Left kidney (tissue), 2 donors: ENCODE data around the gene KPNA3. TPM values are rescaled to one million over a fixed set of nuclear protein-coding genes. Genes with fewer than 3 reads are reported as not detected.

Experiments used
- DNase-seq: peaks from one replicate; pipeline ENCODE4 v3.0.0-alpha.2; 2013
- polyA plus RNA-seq: library from polyadenylated mRNA; unstranded; fragments of 120-200 nt; gene quantifications from one replicate; pipeline ENCODE4 v1.2.1, GENCODE V29; 2013; ENCODE audit not compliant: insufficient read length

The KPNA3 gene
- polyA plus RNA-seq, 1 donor: 41.4 TPM

DNA sequence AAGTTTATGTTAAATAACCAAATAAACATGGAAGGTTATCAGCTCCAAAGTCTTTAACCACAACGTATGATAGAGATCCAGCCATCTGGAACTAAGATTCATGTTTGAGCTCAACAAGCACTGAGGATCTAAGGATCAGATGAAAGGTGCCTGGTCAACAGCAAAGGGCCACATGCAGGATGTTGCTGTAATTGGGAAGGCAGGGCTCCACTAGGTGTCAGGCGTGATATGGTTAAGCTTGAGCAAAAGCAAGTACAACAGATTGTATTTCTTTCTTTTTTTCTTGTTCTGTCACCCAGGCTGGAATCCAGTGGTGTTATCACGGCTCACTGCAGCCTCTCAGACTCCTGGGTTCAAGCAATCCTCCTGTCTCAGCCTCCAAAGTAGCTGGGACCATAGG is 113.2 kb downstream of the KPNA3 start:
- DNase-seq: no peak

DNA sequence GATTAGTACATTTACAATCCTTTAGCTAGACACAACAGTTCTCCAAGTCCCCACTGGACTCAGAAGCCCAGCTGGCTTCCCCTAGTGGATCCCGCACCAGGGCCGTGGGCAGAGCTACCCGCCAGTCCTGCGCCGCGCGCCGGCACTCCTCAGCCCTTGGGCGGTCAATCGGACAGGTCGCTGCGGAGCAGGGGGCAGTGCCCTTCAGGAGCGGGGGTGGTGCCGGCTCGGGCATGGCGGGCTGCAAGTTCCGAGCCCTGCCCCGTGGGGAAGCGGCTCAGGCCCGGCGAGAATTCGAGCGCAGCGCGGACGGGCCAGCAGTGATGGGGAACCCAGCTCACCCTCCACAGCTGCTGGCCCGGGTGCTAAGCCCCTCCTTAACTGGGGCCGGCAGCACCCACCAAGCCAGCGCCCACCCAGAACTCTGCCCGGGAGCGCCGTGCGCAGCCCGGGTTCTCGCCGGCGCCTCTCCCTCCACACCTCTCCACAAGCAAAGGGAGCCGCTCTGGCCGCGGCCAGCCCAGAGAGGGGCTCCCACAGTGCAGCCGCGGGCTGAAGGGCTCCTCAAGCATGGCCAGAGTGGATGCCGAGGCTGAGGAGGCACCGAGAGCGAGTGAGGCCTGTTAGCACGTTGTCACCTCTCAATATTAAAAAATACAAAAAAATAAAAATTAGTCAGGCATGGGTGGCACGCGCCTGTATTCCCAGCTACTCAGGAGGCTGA is 114.1 kb downstream of the KPNA3 start:
- no peak for DNase-seq

DNA sequence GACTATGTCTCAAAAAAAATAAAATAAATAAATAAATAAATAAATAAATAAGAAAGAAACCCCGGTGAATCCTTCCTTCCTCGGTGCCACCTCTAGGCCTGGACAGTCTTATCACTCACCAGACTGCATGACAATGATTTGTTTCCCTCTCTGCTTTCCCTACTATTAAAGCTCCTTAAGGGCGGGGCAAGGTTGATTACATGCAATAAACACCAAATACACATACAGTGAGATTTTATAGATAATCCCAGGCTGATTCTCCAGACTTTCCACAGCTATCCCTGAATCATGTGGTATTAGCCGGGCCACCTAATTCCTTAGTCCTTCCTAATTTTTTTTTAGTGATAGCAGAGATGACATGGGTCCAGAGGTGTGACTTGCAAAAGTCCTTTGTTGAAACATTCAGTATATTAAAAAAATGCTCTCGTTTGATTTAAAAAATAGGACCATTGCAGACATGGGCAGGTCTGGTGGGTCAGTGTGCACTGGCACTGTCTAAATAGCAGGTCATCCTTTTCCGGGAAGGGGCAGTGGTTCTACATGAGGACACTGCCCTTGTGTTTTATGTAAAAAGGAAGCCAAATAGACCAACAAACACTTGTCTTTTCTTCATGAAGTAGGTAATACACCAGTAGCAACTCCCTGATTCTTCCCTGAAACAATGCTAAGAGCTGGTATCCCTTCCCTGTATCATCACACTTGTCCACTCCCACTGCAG is 115.7 kb downstream of the KPNA3 start:
- DNase-seq: no peak

DNA sequence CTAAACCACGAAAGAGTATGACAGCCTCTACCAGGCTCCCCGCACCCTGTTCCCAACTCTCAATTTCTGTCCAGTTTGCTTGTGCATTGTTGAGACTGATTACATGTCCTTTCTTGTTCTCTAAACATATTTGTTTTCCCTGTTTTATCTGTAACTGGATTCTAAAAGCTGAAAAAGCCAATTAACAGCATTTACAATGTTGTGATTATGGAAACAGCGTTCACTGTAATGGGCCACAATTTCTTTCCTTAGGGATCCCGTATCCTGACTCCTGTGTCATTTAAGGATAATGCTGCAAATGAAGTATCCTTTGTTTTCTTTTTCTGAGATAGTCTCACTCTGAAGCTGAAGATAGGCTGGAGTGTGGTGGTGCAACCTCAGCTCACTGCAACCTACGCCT is 121.7 kb downstream of the KPNA3 start:
- no peak for DNase-seq

DNA sequence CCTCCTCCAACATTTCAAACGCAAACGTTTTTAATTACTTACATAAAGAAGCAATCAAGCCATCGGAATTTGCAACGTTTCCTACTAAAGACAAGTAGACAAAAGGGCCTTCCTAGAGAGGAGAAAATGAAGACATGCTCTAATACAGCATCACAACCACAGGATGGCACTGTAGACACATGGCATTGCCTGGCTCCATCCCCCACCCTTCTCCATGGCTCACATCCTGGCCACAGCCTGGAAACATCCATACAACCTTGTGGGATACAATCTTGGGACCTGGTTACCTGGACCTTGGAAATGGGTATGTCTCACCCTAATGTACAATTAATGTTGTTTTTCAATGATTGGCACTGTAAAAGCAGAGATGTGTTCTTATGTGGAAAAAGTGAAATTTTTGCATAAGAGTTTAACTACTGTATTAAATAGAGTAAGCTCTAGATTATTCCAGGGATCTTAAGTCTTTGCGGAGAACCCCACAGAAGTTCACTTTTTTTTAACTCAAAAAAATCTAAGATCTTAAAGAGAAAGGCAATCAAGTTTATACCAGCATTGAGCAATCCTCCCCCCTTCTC is 122.7 kb downstream of the KPNA3 start:
- DNase-seq: peak; percentile 54

DNA sequence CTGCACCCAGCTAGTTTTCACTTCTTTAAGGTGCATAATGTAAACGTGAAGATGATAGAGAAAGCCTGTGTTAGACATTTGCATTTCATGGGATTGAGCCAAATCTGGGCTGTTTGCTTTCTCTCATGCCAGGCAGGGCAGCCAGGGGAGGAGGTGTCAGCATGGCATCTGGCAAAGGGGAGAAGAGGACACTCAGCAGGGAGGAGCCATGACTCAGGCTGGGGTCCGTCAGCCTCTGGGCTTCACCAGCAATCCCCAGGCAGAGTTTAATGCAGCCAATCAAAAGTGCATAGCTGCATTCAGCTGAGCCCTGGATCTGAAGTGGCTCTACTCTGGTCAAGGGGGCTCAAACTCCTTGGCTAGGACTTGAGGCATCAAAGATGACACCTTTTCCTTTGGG is 124.7 kb downstream of the KPNA3 start:
- DNase-seq: no peak

DNA sequence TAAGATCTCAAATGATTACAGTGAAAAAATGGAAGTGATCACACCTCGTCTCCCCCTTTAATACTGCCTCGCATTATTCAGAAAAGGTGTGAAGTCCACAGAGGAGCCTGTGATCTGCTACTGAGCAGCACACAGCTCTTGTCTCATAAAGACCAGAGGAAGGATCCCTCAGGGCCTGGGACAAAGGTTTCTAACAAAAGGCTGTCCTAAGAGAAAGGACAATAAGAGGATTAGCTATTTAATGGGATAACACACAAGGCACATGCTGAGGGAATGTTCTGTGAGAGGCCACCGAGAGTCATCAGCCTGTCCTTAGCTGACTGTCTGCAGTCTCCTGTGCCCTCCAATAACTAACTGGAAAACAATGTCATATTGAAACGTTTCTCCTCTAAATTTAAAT is 127.9 kb downstream of the KPNA3 start:
- no peak for DNase-seq

DNA sequence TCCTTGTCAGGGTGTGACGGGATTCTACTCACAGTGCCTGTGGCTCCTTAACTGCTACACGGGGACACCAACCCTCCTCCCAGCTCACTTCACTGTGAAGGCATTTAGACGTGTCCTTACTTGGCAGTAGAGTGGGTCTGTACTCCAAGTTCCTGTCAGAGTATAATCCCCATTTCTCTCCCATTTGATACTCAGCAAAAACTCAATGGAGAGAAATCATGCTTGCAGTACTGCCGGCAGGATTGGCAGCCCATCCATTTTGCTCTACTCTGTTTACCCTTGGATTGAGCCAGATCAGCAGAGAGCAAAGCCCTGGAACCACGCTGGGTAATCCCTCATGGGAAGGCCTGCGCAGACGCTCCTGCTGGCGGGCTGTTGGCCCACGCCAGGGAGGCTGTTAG is 135.2 kb downstream of the KPNA3 start:
- DNase-seq: no peak

DNA sequence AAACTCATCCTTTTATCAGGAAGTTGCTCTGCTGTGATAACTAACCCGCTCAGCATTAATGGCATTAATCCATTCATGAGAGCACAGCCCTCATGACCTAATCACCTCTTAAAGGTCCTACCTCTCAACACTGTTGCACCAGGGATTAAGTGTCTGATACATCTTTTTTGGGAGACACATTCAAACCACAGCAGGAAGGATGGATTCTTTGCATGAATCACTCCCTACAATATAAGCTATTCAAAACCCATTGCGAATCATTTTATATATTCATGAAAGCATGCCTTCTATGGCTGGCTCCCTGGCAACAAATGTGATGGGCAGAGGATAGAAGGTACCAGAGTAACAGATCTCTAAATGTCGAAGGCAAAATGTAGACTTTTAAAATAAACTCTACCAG is 136.6 kb downstream of the KPNA3 start:
- DNase-seq: no peak

DNA sequence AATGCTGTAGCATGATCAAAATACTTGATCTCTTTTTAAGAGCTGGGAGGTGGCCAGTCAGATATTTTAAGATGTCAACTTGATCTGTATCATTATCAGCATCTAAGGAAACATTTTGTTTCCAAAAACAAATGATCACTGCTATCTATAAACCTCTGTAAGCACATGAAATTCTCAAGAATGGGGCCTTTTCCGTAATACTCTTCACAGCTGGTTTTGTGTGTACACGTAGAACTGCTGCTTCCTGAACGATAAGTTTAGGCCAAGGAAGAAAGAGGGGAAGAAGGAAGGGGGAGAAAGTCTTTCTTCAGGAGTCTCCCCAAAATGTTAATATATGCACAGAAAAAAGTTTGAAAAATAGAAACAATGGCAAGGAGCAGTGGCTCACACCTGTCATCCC is 138.5 kb downstream of the KPNA3 start:
- no peak for DNase-seq

DNA sequence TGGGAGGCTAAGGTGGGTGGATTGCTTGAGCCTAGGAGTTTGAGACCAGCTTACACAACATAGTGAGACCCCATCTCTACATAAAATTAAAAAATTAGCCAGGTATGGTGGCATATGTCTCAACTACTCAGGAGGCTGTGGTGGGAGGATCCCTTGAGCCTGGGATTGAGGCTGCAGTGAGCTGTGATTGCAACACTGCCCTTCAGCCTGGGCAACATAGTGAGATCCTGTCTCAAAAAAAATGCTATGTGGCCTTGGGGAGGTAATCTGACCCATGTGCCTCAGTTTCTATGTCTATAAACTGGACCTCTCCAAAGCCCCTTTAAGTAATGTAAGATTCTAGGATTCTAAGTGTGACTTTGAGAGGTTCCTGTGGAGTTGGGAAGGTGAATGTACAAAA is 139.0 kb downstream of the KPNA3 start:
- no peak for DNase-seq

DNA sequence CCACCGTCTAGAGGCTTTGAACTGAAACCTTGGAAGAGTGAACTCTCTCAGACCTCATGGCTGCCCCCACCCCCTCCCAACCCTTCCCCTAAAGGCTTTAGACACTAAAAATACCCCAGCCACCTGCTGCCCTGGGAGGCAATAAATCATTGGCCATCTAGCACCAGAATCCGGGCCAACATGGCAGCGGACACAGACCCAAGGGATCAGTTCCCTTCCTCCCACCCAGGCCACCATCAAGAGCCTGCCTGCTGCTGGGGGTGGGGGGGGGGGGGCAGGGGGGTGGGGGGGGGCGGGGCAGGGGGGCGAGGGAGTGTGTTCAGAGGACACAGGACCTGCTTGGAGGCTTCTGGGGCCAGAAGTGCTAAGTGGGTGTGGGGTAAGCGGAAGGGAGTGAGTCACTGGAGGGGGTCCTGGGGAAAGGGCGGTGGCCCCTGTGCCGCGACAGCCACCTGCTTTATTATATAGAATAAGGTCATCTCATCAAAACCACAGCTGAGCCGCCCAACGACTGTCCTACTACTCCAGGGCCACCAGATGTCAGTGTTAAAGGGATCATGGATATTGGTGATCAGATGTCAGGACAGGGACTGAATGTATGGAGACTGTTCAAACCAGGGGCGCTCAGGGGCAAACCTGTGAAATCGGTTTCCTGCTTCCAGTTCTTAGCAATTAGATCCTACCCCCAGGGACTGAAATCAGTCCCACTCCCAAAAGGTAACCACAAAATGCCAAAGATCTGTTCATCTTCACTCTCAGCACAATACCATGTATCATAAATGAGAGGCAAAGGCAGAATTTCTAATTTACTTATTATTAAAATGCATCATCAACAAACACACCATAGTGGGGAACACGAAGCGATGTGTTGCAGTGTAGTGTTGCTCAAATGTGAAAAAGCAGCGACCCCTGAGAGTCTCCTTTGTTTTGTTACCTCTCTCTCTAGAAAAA is 139.9 kb downstream of the KPNA3 start:
- DNase-seq: no peak

DNA sequence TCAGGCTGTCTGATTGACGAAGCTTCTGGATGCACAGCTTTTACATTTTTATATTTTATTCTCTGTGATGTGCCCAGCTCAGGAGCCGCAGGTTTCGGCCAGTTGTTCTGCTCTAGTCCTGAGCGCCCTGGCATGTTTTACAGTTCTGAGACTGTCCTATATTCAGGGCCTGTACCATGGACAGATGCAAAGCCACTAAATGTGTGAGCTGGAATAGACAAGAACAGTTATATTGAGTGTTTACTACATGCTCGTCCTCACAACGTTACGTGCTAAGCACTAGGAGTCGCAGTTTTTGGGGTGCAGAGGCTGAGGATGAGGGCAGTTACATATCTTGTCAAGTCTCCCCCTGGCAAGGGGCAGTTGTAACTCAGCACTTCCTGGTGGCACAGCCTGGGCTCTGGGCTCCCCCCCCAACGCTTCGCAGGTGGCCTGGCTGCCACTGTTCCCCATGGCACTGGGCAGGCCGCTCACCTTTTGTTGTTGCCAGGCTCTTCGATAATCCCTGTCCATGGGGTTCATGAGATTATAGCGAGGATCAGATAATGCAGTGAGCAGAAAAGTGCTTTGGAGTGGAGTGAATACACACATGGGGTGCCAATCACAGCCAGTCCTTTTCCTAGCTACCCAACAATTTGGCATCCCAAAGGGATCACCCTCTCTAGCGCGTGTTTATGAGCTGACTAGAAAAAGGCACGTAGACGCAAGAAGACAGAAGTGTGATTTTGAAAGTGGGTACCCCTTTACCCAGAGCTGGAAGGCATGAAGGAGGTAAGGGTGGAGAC is 140.7 kb downstream of the KPNA3 start:
- DNase-seq: no peak

DNA sequence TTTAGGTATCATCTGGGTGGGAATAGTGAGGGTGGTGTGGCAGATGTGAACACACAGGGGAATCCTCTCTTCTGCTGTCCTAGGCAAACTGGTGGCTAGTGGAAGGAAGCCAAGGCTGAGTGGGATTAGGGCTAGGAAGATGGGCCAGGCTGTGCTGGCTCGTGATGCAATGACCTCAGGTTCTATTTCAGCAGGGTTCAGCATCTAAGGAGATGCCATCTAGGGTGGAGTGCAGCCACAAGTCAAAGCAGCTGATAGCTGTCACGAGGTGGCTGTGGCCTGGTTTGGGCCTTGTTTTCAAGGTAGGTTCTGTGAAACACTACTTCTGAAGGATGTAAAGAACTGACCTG is 142.5 kb downstream of the KPNA3 start:
- no peak for DNase-seq

Other genes starting within 250 kb of the KPNA3 start
- 53.1 TPM for gene RCBTB1, start 207.1 kb downstream of the KPNA3 start, polyA plus RNA-seq
- 0.70 TPM for gene ARL11, start 164.2 kb downstream of the KPNA3 start, polyA plus RNA-seq
- 41.9 TPM for gene EBPL, start 101.2 kb downstream of the KPNA3 start, polyA plus RNA-seq
- gene SPRYD7, start 143.7 kb upstream of the KPNA3 start, polyA plus RNA-seq: 12.4 TPM
- 56.2 TPM for gene TRIM13, start 204.4 kb upstream of the KPNA3 start, polyA plus RNA-seq
- 2.1 TPM for gene KCNRG, start 222.8 kb upstream of the KPNA3 start, polyA plus RNA-seq